Skeletal muscle tissue (tissue), 4 donors: ENCODE data around the gene IL24. TPM values are rescaled to one million over a fixed set of nuclear protein-coding genes. Genes with fewer than 3 reads are reported as not detected.

Experiments
- H3K27ac ChIP-seq: one replicate; pipeline ENCODE4 v1.7.0; 2013; ENCODE audit warnings: mild to moderate bottlenecking, low read depth, low read length, inconsistent platforms
- H3K27me3 ChIP-seq, 3 donors: one replicate each; pipeline ENCODE4 v1.7.0; 2013; ENCODE audit warnings: low read length in 3 of 3; ENCODE audit not compliant: control insufficient read depth in 3 of 3, insufficient read depth in 3 of 3
- H3K36me3 ChIP-seq, 3 donors: one replicate each; pipeline ENCODE4 v1.7.0; 2013; ENCODE audit warnings: low read length in 3 of 3; ENCODE audit not compliant: control insufficient read depth in 3 of 3, insufficient read depth in 3 of 3
- H3K4me1 ChIP-seq, 3 donors: one replicate each; pipeline ENCODE4 v1.7.0; 2013; ENCODE audit warnings: low read length in 3 of 3, mild to moderate bottlenecking in 3 of 3; ENCODE audit not compliant: control insufficient read depth in 3 of 3, insufficient read depth in 3 of 3
- H3K4me3 ChIP-seq, 3 donors: one replicate each; pipeline ENCODE4 v1.7.0; 2013; ENCODE audit warnings: low read length in 3 of 3
- H3K9ac ChIP-seq, 3 donors: one replicate each; pipeline ENCODE4 v1.7.0; 2013; ENCODE audit warnings: low read length in 3 of 3, mild to moderate bottlenecking in 3 of 3, moderate library complexity in 2 of 3, low read depth in 1 of 3
- H3K9me3 ChIP-seq, 3 donors: one replicate each; pipeline ENCODE4 v1.7.0; 2013; ENCODE audit warnings: low read length in 3 of 3; ENCODE audit not compliant: control insufficient read depth in 3 of 3
- total RNA-seq: library from RNA; depleted of rRNA; stranded (reverse); fragments of >200 nt; gene quantifications from one replicate; pipeline ENCODE4 v1.2.3, GENCODE V29; 2014
- donor health status: Osteomylitis.

IL24 gene
- total RNA-seq, 1 donor from 2014 or later = not detected

GRCh38 chr1:206931709-206932108 lies 34.5 kb downstream of the IL24 start:
- H3K9ac ChIP-seq = no peak overlapping the region
- no peaks in the 10 kb centered on the region for H3K9me3 ChIP-seq
- H3K27ac ChIP-seq = no peak overlapping the region
- no peaks in the 10 kb centered on the region for H3K4me1 ChIP-seq
- no peak overlapping the region for H3K4me3 ChIP-seq
- H3K27me3 ChIP-seq = peaks cover 0 to 3% (median 0%) of the 10 kb centered on the region in 3 donors
- no peaks in the 10 kb centered on the region for H3K36me3 ChIP-seq

- Histone ChIP-seq H3K27me3 (peaks cover 0 to 3% (median 0%) of the 10 kb centered on the region in 3 donors), H3K9ac (no peak overlapping the region), H3K4me1 (no peaks in the 10 kb centered on the region), H3K4me3 (no peak overlapping the region), H3K36me3 (no peaks in the 10 kb centered on the region), H3K27ac (no peak overlapping the region), H3K9me3 (no peaks in the 10 kb centered on the region)
Measured at GRCh38 chr1:206932177-206932576, 34.9 kb downstream of the IL24 start.

GRCh38 chr1:206933333-206933945 lies 36.2 kb downstream of the IL24 start:
- H3K4me3 ChIP-seq = no peak overlapping the region
- no peaks in the 10 kb centered on the region for H3K4me1 ChIP-seq
- no peaks in the 10 kb centered on the region for H3K36me3 ChIP-seq
- H3K9me3 ChIP-seq = no peaks in the 10 kb centered on the region
- no peak overlapping the region for H3K9ac ChIP-seq
- no peak overlapping the region for H3K27ac ChIP-seq
- peaks cover 0 to 3% (median 0%) of the 10 kb centered on the region in 3 donors for H3K27me3 ChIP-seq

- Histone ChIP-seq H3K9ac (no peak overlapping the region), H3K27me3 (peaks cover 0 to 3% (median 0%) of the 10 kb centered on the region in 3 donors), H3K4me3 (no peak overlapping the region), H3K27ac (no peak overlapping the region), H3K36me3 (no peaks in the 10 kb centered on the region), H3K4me1 (no peaks in the 10 kb centered on the region), H3K9me3 (no peaks in the 10 kb centered on the region)
Measured at GRCh38 chr1:206935491-206936067, 38.3 kb downstream of the IL24 start.

GRCh38 chr1:206937425-206937824 lies 40.2 kb downstream of the IL24 start:
- Histone ChIP-seq H3K27ac (no peak overlapping the region), H3K4me3 (no peak overlapping the region), H3K36me3 (no peaks in the 10 kb centered on the region), H3K9me3 (no peaks in the 10 kb centered on the region), H3K4me1 (no peaks in the 10 kb centered on the region), H3K9ac (no peak overlapping the region), H3K27me3 (peaks cover under 1 to 4% (median under 1%) of the 10 kb centered on the region in 3 donors)

- Histone ChIP-seq H3K9ac (no peak overlapping the region), H3K27ac (no peak overlapping the region), H3K27me3 (peaks cover 3 to 11% (median 4%) of the 10 kb centered on the region in 3 donors), H3K4me3 (no peak overlapping the region), H3K4me1 (no peaks in the 10 kb centered on the region), H3K9me3 (no peaks in the 10 kb centered on the region), H3K36me3 (no peaks in the 10 kb centered on the region)
Measured at GRCh38 chr1:206939131-206939530, 41.9 kb downstream of the IL24 start.

- Histone ChIP-seq H3K9ac (no peak overlapping the region), H3K36me3 (no peaks in the 10 kb centered on the region), H3K27me3 (peaks cover 5 to 11% (median 11%) of the 10 kb centered on the region in 3 donors), H3K9me3 (no peaks in the 10 kb centered on the region), H3K4me3 (no peak overlapping the region), H3K27ac (no peak overlapping the region), H3K4me1 (no peaks in the 10 kb centered on the region)
Measured at GRCh38 chr1:206939841-206940587, 42.8 kb downstream of the IL24 start.

- Histone ChIP-seq H3K27me3 (peaks cover 7 to 17% (median 15%) of the 10 kb centered on the region in 3 donors), H3K4me3 (no peak overlapping the region), H3K36me3 (no peaks in the 10 kb centered on the region), H3K9me3 (no peaks in the 10 kb centered on the region), H3K9ac (no peak overlapping the region), H3K4me1 (no peaks in the 10 kb centered on the region), H3K27ac (no peak overlapping the region)
Measured at GRCh38 chr1:206940588-206940936, 43.3 kb downstream of the IL24 start.

- Histone ChIP-seq H3K4me3 (no peak overlapping the region), H3K9me3 (no peaks in the 10 kb centered on the region), H3K4me1 (no peaks in the 10 kb centered on the region), H3K27ac (no peak overlapping the region), H3K27me3 (peaks cover 11 to 27% (median 25%) of the 10 kb centered on the region in 3 donors), H3K36me3 (no peaks in the 10 kb centered on the region), H3K9ac (no peak overlapping the region)
Measured at GRCh38 chr1:206941766-206942418, 44.6 kb downstream of the IL24 start.

GRCh38 chr1:206944703-206945102 lies 47.5 kb downstream of the IL24 start:
- H3K9ac ChIP-seq = no peak overlapping the region
- H3K27ac ChIP-seq = no peak overlapping the region
- H3K27me3 ChIP-seq = peaks cover 11 to 35% (median 28%) of the 10 kb centered on the region in 3 donors
- H3K36me3 ChIP-seq = no peaks in the 10 kb centered on the region
- no peak overlapping the region for H3K4me3 ChIP-seq
- H3K9me3 ChIP-seq = no peaks in the 10 kb centered on the region
- no peaks in the 10 kb centered on the region for H3K4me1 ChIP-seq
